GM12878 (cell line): ENCODE data around the gene SRRM3. TPM values are rescaled to one million over a fixed set of nuclear protein-coding genes. Genes with fewer than 3 reads are reported as not detected.

ENCODE experiments used
- ATAC-seq: fragments of 200-7000 bp; cut with Tn5 transposase; 3 replicates; pipeline ENCODE4 v1.9.1; 2020; ENCODE audit warnings: mild to moderate bottlenecking, moderate library complexity
- Bru-seq: library from RNA; stranded (reverse); fragments of 400-500 nt; gene quantifications from one replicate; lab custom pipeline; 2021; lab: Mats Ljungman, UMichigan
- BruChase-seq, 2 experiments: library from RNA; stranded (reverse); fragments of 400-500 nt; gene quantifications; one replicate each; lab custom pipeline; 2021; lab: Mats Ljungman, UMichigan
- BruUV-seq: library from RNA; stranded (reverse); fragments of 400-500 nt; replicated peaks from 2 replicates; lab custom pipeline; 2021; lab: Mats Ljungman, UMichigan
- CTCF ChIA-PET: fragments of 300-600 bp; sonication (Branson Sonifier 250); formaldehyde crosslinking; extraction: SDS; loops from one replicate; lab custom pipeline; 2021; ENCODE audit warnings: inconsistent platforms; lab: Yijun Ruan, JAX
- POLR2A ChIA-PET: fragments of 350-600 bp; formaldehyde crosslinking; extraction: SDS; loops from one replicate; lab custom pipeline; 2021; ENCODE audit warnings: inconsistent platforms; lab: Charles Lee
- RAD21 ChIA-PET: fragments of 300-600 bp; sonication (Branson Sonifier 250); formaldehyde crosslinking; loops from one replicate; lab custom pipeline; 2023; ENCODE audit warnings: antibody characterized with exemption; ENCODE audit not compliant: unreplicated experiment; lab: Charles Lee
- SMC1A ChIA-PET: fragments of 300-600 bp; sonication (Branson Sonifier 250); formaldehyde crosslinking; loops from one replicate; lab custom pipeline; 2023; ENCODE audit not compliant: unreplicated experiment, uncharacterized antibody; lab: Charles Lee
- DNase-seq: peaks from one replicate; pipeline ENCODE4 v3.0.0-alpha.2; 2011; ENCODE audit warnings: low read depth, low spot score
- FAIRE-seq: peaks from 3 replicates; lab custom pipeline; 2011; peaks lifted over from hg19 to GRCh38; lab: Jason Lieb, UNC
- H2AFZ ChIP-seq: 2 replicates; pipeline ENCODE4 v1.6.0; 2011; ENCODE audit warnings: low read depth, low read length, control low read depth; ENCODE audit not compliant: control insufficient read depth
- H3K27ac ChIP-seq: 2 replicates; pipeline ENCODE4 v1.5.1; 2011; ENCODE audit warnings: control low read depth; ENCODE audit not compliant: control insufficient read depth, insufficient read depth
- H3K27me3 ChIP-seq, 2 experiments: replicated peaks in 1 of 2; 2 replicates each; pipeline versions ENCODE4 v1.6.0 to v1.6.1; 2011; ENCODE audit warnings: low read length in 1 of 2; ENCODE audit not compliant: control insufficient read depth in 2 of 2, insufficient read depth in 2 of 2
- H3K36me3 ChIP-seq, 2 experiments: 2 replicates each; pipeline ENCODE4 v1.5.1; 2011; ENCODE audit warnings: low read length in 1 of 2; ENCODE audit not compliant: control insufficient read depth in 2 of 2, insufficient read depth in 2 of 2
- H3K4me1 ChIP-seq: 2 replicates; pipeline ENCODE4 v1.6.1; 2011; ENCODE audit warnings: mild to moderate bottlenecking, low read length, moderate library complexity, mixed read lengths; ENCODE audit not compliant: control insufficient read depth, insufficient read depth
- H3K4me2 ChIP-seq: 2 replicates; pipeline ENCODE4 v1.6.0; 2011; ENCODE audit warnings: control low read depth; ENCODE audit not compliant: control insufficient read depth, insufficient read depth
- H3K4me3 ChIP-seq: fragments of 200-600 bp; sonication (generic); 2 replicates; pipeline ENCODE4 v1.5.1; 2016
- H3K79me2 ChIP-seq: 2 replicates; pipeline ENCODE4 v1.6.0; 2011; ENCODE audit warnings: low read length; ENCODE audit not compliant: control insufficient read depth, insufficient read depth
- H3K9ac ChIP-seq: 2 replicates; pipeline ENCODE4 v1.8.0; 2011; ENCODE audit warnings: low read length, control low read depth, mixed read lengths; ENCODE audit not compliant: control insufficient read depth, insufficient read depth
- H3K9me3 ChIP-seq: replicated peaks from 3 replicates; pipeline ENCODE4 v1.5.1; 2011; ENCODE audit warnings: mild to moderate bottlenecking, low read length; ENCODE audit not compliant: control insufficient read depth, insufficient read depth
- H4K20me1 ChIP-seq: 2 replicates; pipeline ENCODE4 v1.6.0; 2011; ENCODE audit not compliant: control insufficient read depth, insufficient read depth
- EED ChIP-seq: sonication (generic); IDR thresholded peaks from 2 replicates; pipeline ENCODE4 v1.6.1; 2016; ENCODE audit warnings: antibody characterized with exemption, low read depth
- IRF3 ChIP-seq: fragments of 450-650 bp; IDR thresholded peaks from 2 replicates; pipeline ENCODE4 v1.6.1; 2014; ENCODE audit warnings: mild to moderate bottlenecking
- POLR2A ChIP-seq: IDR thresholded peaks from 2 replicates; pipeline ENCODE4 v1.6.1; 2011; ENCODE audit warnings: low read depth, mild to moderate bottlenecking, low read length
- YY1 ChIP-seq: IDR thresholded peaks from 2 replicates; pipeline ENCODE4 v1.6.1; 2011; ENCODE audit warnings: low read depth, mild to moderate bottlenecking, low read length
- ZNF217 ChIP-seq: fragments of 450-650 bp; IDR thresholded peaks from 2 replicates; pipeline ENCODE4 v1.6.1; 2017; ENCODE audit warnings: antibody characterized with exemption, mild to moderate bottlenecking
- ZNF687 ChIP-seq: fragments of 450-650 bp; IDR thresholded peaks from 2 replicates; pipeline ENCODE4 v1.6.1; 2017; ENCODE audit warnings: mild to moderate bottlenecking, moderate library complexity
- WGBS: methylation state at CpG from one replicate; pipeline ENCODE4 v1.1.6; 2016; ENCODE audit warnings: low lambda C conversion rate; ENCODE audit not compliant: insufficient replicate concordance, insufficient coverage; ENCODE audit errors: missing lambda C conversion rate; 5-methylcytosine and 5-hydroxymethylcytosine counted together
- in situ Hi-C: fragments of 300-500 bp; cut with MboI; formaldehyde crosslinking; loops from 9 replicates; pipeline ENCODE4 v1.14.3; 2018; ENCODE audit warnings: mixed read lengths
- intact Hi-C: fragments of 100-400 bp; cut with micrococcal nuclease; formaldehyde crosslinking; loops from one replicate; pipeline ENCODE4 v1.14.2; 2022; ENCODE audit not compliant: unreplicated experiment
- long read RNA-seq, 2 experiments: library from polyadenylated mRNA; unstranded; transcript quantifications; one replicate each; pipeline ENCODE4 v2.0.0, GENCODE V29; 2019 to 2020
- polyA minus RNA-seq, 3 experiments: library from RNA; depleted of rRNA, polyadenylated mRNA; stranded (reverse); fragments of >200 nt; gene quantifications; 2 replicates each; pipeline ENCODE4 v1.2.3, GENCODE V29; 2011
- polyA plus RNA-seq, 11 experiments: library from polyadenylated mRNA; depleted of rRNA in 4 of 11; unstranded in 6 of 11; stranded (reverse) in 5 of 11; fragments of >200 nt; fragmentation: Nextera tagmentation in 4 of 11; fragmentation: Illumina TruSeq in 1 of 11; extraction: Ambion mirVana in 4 of 11; extraction: Trizol in 1 of 11; gene quantifications; 1 replicate in 1 of 11; 2 replicates in 10 of 11; pipeline versions ENCODE4 v1.2.1 to v1.2.3, GENCODE V29; 2011 to 2016; ENCODE audit warnings: inconsistent platforms in 2 of 11, missing spikeins in 2 of 11, low read depth in 1 of 11
- total RNA-seq, 4 experiments: library from RNA; depleted of rRNA in 3 of 4; stranded (reverse); fragments of >200 nt in 3 of 4; fragmentation: Illumina TruSeq in 1 of 4; extraction: Trizol in 1 of 4; gene quantifications; 2 replicates each; pipeline versions ENCODE4 v1.2.1 to v1.2.3, GENCODE V29; 2013 to 2021
- TF ChIP-seq, protein P1 (sequence below): fragments of 450-650 bp; IDR thresholded peaks from 2 replicates; pipeline ENCODE4 v1.6.1; 2017; ENCODE audit warnings: mild to moderate bottlenecking
- TF ChIP-seq, protein P2 (sequence below): fragments of 450-650 bp; IDR thresholded peaks from 2 replicates; pipeline ENCODE4 v1.6.1; 2018; ENCODE audit warnings: borderline replicate concordance, mild to moderate bottlenecking; ENCODE audit not compliant: partially characterized antibody

The SRRM3 gene
- not detected in 2 replicates for total RNA-seq (2013; cell fraction: nucleolus; rRNA removed)
- total RNA-seq (2014; rRNA removed) (not detected in 2 replicates), total RNA-seq (2014; rRNA removed; fragmentation: Illumina TruSeq; extraction: Trizol) (not detected in 2 replicates), total RNA-seq (2021) (0.15 and 0.19 TPM in 2 replicates), polyA plus RNA-seq (2011; rRNA removed) (0.03 TPM in 1 of 2 replicates, not detected in the other), polyA plus RNA-seq (2014; fragmentation: Illumina TruSeq; extraction: Trizol) (0.03 TPM in 1 of 2 replicates, not detected in the other), polyA plus RNA-seq (2014; fragmentation: Nextera tagmentation; extraction: Ambion mirVana) (not detected), polyA plus RNA-seq (2014; rRNA removed) (not detected in 2 replicates), polyA plus RNA-seq (2016; fragmentation: Nextera tagmentation; extraction: Ambion mirVana) (under 1 TPM in 1 of 2 experiments, not detected in 1; 0.06 TPM), polyA minus RNA-seq (2011; rRNA and poly(A)+ RNA removed) (not detected in 2 replicates), Bru-seq, nascent RNA (percentile 12 among the genes with signal in this experiment), BruChase-seq, experiment 1, labeled RNA remaining after a 6-hour chase (percentile 4 among the genes with signal in this experiment), BruChase-seq, experiment 2, labeled RNA remaining after a 2-hour chase (percentile 3 among the genes with signal in this experiment)
- not detected for polyA plus RNA-seq (2011; ENCODE audit: low read depth)
- not detected in 2 replicates for polyA plus RNA-seq (2011; cell fraction: cytosol; rRNA removed)
- not detected in 2 replicates for polyA plus RNA-seq (2011; cell fraction: nucleus; rRNA removed)
- polyA plus RNA-seq (2012): 0.29 and 0.30 TPM in 2 replicates
- polyA minus RNA-seq (2011; cell fraction: cytosol; rRNA and poly(A)+ RNA removed): not detected in 2 replicates
- polyA minus RNA-seq (2011; cell fraction: nucleus; rRNA and poly(A)+ RNA removed): not detected in 2 replicates
- long read RNA-seq, experiment 1: 0 reads
- long read RNA-seq, experiment 2: 0 reads

GRCh38 chr7:76201732-76202665, at the start of gene SRRM3:
Gene SRRM3, plus strand, starts transcription at chr7:76201896. Its CDS starts 33,171 bp downstream, at chr7:76235067.
- no peaks in the 10 kb centered on the region for H3K4me1 ChIP-seq
- intact Hi-C loops (no loop called here), in situ Hi-C loops (no loop called here)
- no peak within 1 kb of the TSS for H3K4me2 ChIP-seq
- POLR2A ChIA-PET: interaction anchor here (0.5 kb wide), 1 partner anchor 165 kb away, joined by 5 read pairs; no protein-coding TSS in a partner anchor
- 8% methylated on average over 50 of the region's 57 CpGs for WGBS
- CTCF ChIA-PET: no interaction called here
- no peak within 1 kb of the TSS for H3K4me3 ChIP-seq
- H3K79me2 ChIP-seq: no peaks in the 10 kb centered on the region
- H3K9me3 ChIP-seq: no peaks in the 10 kb centered on the region
- FAIRE-seq (no peak), ATAC-seq (peak; percentile 96), DNase-seq (no peak)
- no TSS peak for BruUV-seq
- SMC1A ChIA-PET: no interaction called here
- H3K36me3 ChIP-seq: no peaks in the 10 kb centered on the region
- no peak within 1 kb of the TSS for H3K9ac ChIP-seq
- RAD21 ChIA-PET: no interaction called here
- H3K27ac ChIP-seq: no peak within 1 kb of the TSS
- H3K27me3 ChIP-seq: no peaks in the 10 kb centered on the region; a peak in 1 of 4 replicates
- H4K20me1 ChIP-seq: no peaks in the 10 kb centered on the region
- no peak within 1 kb of the TSS for H2AFZ ChIP-seq
- TF ChIP-seq EED (no peak), ZNF687 (no peak), POLR2A (no peak), ZNF217 (no peak), YY1 (peak; percentile 81), IRF3 (0 out of 2 replicates have a peak, but pooled peaks have one; percentile 17)
- TF ChIP-seq, protein P1, sequence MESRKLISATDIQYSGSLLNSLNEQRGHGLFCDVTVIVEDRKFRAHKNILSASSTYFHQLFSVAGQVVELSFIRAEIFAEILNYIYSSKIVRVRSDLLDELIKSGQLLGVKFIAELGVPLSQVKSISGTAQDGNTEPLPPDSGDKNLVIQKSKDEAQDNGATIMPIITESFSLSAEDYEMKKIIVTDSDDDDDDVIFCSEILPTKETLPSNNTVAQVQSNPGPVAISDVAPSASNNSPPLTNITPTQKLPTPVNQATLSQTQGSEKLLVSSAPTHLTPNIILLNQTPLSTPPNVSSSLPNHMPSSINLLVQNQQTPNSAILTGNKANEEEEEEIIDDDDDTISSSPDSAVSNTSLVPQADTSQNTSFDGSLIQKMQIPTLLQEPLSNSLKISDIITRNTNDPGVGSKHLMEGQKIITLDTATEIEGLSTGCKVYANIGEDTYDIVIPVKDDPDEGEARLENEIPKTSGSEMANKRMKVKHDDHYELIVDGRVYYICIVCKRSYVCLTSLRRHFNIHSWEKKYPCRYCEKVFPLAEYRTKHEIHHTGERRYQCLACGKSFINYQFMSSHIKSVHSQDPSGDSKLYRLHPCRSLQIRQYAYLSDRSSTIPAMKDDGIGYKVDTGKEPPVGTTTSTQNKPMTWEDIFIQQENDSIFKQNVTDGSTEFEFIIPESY: no peak
- TF ChIP-seq, protein P2, sequence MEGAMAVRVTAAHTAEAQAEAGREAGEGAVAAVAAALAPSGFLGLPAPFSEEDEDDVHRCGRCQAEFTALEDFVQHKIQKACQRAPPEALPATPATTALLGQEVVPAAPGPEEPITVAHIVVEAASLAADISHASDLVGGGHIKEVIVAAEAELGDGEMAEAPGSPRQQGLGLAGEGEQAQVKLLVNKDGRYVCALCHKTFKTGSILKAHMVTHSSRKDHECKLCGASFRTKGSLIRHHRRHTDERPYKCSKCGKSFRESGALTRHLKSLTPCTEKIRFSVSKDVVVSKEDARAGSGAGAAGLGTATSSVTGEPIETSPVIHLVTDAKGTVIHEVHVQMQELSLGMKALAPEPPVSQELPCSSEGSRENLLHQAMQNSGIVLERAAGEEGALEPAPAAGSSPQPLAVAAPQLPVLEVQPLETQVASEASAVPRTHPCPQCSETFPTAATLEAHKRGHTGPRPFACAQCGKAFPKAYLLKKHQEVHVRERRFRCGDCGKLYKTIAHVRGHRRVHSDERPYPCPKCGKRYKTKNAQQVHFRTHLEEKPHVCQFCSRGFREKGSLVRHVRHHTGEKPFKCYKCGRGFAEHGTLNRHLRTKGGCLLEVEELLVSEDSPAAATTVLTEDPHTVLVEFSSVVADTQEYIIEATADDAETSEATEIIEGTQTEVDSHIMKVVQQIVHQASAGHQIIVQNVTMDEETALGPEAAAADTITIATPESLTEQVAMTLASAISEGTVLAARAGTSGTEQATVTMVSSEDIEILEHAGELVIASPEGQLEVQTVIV: no peak
